ENCODE data around the gene GRK3.
"Not testable (repeated sequence)": the region's sequence is repeated elsewhere in the genome, so short reads cannot be mapped to it uniquely, and the experiment has no call there.

The GRK3 gene

DNA sequence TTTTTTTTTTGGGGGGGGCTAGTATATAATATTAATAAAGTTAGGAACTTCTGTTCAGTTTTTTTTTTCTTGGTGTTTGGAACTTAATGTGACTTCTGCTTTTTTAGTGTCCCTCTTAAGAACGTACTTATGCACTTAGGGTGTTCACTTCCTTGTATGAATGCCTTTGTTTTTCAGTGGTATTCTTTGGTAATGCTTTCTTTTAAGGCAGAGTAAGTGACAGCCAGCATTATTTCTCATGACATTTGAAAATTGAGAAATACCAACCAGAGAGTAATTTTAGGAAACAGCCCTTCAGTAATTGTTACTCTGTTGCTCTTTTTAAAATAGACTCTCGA is 2.4 kb downstream of the GRK3 start:
- 0 out of 22 replicates have a peak, but pooled peaks of 1 of the 11 experiments have one; percentile 12 for TF ChIP-seq Cebpa-rat (IDR thresholded peaks at IDR 0.05)
- peak overlapping the region; percentile 41 to 96 (median 83); a peak in 20 of 22 replicates for H3K27ac ChIP-seq
- peak overlapping the region; percentile 56 to 96 (median 91); a peak in 18 of 22 replicates for H3K9ac ChIP-seq
- peaks cover 0 to 35% (median 9%) of the 10 kb centered on the region in 11 experiments; a peak in 10 of 22 replicates for H4K20me1 ChIP-seq
- 0 out of 22 replicates have a peak, but pooled peaks cover 0 to 8% (median 0%) of the 10 kb centered on the region in 11 experiments for H3K36me3 ChIP-seq
- peak overlapping the region; percentile 84 to 100 (median 98); a peak in 17 of 20 replicates for H3K4me3 ChIP-seq
- peaks cover 71 to 80% (median 75%) of the 10 kb centered on the region in 10 experiments for H3K4me1 ChIP-seq
- H3K27me3 ChIP-seq = no peaks in the 10 kb centered on the region
- H3K4me2 ChIP-seq = peak overlapping the region; percentile 86 to 100 (median 96)
- H3K9me3 ChIP-seq (replicated peaks in 1 of 11) = peaks cover 0 to 4% (median 0%) of the 10 kb centered on the region in 11 experiments; a peak in 1 of 22 replicates

DNA sequence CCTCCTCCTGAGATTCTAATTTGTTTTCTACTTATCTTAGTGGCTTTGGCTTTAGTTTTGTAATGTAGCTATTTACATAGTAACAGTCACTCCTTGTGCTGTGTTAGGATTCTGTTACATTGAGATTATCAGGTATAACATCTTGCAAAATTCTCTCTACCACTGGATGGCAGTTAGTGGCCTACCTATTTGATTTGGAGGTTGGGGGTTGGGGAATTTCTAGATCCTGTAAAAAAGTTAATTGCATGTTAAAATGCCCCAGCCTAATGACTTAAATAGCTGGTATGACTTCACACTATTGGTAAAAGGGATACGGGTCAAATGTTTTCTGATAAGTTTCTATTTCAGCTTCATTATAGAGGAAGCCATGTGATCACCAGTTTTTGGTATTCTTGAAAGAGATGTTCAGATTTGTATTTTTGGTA is 2.8 kb downstream of the GRK3 start:
- H3K27me3 ChIP-seq = no peaks in the 10 kb centered on the region
- H3K4me1 ChIP-seq = peaks cover 67 to 76% (median 71%) of the 10 kb centered on the region in 10 experiments
- peak overlapping the region; percentile 86 to 100 (median 96) for H3K4me2 ChIP-seq
- H4K20me1 ChIP-seq = peaks cover 0 to 35% (median 9%) of the 10 kb centered on the region in 11 experiments; a peak in 11 of 22 replicates
- H3K9ac ChIP-seq = peak overlapping the region in 10 of 11 experiments; percentile 20 to 96 (median 91); a peak in 16 of 22 replicates
- peaks cover 0 to 4% (median 0%) of the 10 kb centered on the region in 11 experiments; a peak in 1 of 22 replicates for H3K9me3 ChIP-seq (replicated peaks in 1 of 11)
- peak overlapping the region in 8 of 10 experiments; percentile 29 to 100 (median 98); a peak in 14 of 20 replicates for H3K4me3 ChIP-seq
- TF ChIP-seq Cebpa-rat (IDR thresholded peaks at IDR 0.05) = no peak
- H3K27ac ChIP-seq = peak overlapping the region; percentile 28 to 96 (median 83); a peak in 20 of 22 replicates
- H3K36me3 ChIP-seq = 0 out of 22 replicates have a peak, but pooled peaks cover 0 to 8% (median 0%) of the 10 kb centered on the region in 11 experiments

DNA sequence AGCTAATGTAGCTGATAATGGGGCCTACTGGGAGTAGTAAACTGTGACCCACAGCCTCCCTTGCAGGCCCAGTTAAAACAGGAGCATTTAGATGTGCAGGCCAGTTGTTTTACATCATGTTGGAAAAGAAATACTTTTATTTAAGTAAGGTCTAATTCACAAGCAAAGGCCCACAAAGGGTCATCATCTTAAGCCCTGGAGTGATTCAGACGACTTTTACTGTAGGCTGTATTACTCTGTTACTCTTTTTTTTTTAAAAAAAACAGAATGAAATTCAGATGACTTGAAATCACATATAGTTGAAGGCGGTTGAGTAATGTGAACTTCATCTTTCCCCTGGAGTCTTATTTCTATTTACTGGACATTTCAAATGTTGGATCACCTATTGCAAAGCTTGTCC is 3.6 kb downstream of the GRK3 start:
- Histone ChIP-seq H3K4me1 (peaks cover 60 to 76% (median 68%) of the 10 kb centered on the region in 10 experiments), H3K4me3 (peak overlapping the region in 2 of 10 experiments; percentile 16 to 100; a peak in 2 of 20 replicates), H3K27ac (peak overlapping the region in 8 of 11 experiments; percentile 27 to 96 (median 85); a peak in 13 of 22 replicates), H4K20me1 (peaks cover 0 to 39% (median 16%) of the 10 kb centered on the region in 11 experiments; a peak in 12 of 22 replicates), H3K4me2 (peak overlapping the region; percentile 86 to 100 (median 96); a peak in 21 of 22 replicates), H3K9ac (peak overlapping the region in 6 of 11 experiments; percentile 90 to 96 (median 94); a peak in 6 of 22 replicates)
- H3K27me3 ChIP-seq; H3K9me3 ChIP-seq (replicated peaks in 1 of 11); H3K36me3 ChIP-seq: not testable (repeated sequence)

DNA sequence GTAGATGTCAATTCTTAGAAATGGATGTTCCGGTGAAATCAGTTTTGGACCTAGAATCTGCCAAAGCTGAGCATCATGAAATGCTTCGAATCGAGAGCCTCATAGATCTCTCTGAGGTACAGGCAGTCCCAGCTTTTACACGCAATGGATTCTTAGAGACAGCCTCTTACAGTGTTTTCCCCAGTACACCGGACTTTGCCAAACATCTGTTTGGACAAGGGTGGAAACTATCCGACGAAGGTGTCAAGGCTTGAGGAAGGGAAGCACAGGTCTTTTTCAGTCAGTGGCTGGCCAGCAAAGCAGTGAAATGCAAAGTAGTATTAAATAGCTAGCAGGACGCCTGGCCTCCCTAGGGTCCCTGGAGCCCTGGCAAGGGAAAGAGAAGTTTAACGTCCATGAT is 4.9 kb downstream of the GRK3 start:
- Histone ChIP-seq H3K9me3 (replicated peaks in 1 of 11) (peaks cover 0 to 4% (median 0%) of the 10 kb centered on the region in 11 experiments; a peak in 1 of 22 replicates), H3K27ac (no peak overlapping the region), H3K27me3 (no peaks in the 10 kb centered on the region), H3K4me1 (peaks cover 48 to 71% (median 59%) of the 10 kb centered on the region in 10 experiments), H3K36me3 (peaks cover 0 to 8% (median 0%) of the 10 kb centered on the region in 11 experiments; a peak in 2 of 22 replicates), H3K4me2 (peak overlapping the region; percentile 14 to 97 (median 47); a peak in 20 of 22 replicates), H4K20me1 (peaks cover 0 to 49% (median 29%) of the 10 kb centered on the region in 11 experiments; a peak in 13 of 22 replicates), H3K4me3 (no peak overlapping the region), H3K9ac (no peak overlapping the region)
- no peak for TF ChIP-seq Cebpa-rat (IDR thresholded peaks at IDR 0.05)

DNA sequence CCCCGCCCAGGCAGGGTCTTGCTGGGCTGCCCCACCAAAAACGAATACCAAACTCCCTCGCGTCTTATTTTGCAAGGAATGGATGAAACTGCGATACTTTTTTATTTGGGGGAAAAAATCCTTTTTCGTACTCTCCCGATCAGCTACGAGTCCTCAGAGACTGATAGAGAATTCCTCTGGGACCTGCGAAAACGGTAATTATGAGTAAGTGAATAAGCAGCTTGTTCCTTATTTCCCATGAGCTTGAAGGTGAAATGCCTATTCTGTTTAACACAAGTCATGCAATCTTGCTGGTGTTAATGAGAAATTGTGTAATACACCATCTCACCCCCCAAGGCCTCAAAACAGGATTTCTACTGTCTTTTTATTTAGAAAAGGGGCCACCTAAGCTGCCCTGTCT is 5.5 kb downstream of the GRK3 start:
- peaks cover 0 to 4% (median 0%) of the 10 kb centered on the region in 11 experiments; a peak in 1 of 22 replicates for H3K9me3 ChIP-seq (replicated peaks in 1 of 11)
- H4K20me1 ChIP-seq = peaks cover 0 to 56% (median 34%) of the 10 kb centered on the region in 11 experiments; a peak in 13 of 22 replicates
- H3K4me1 ChIP-seq = peaks cover 48 to 71% (median 59%) of the 10 kb centered on the region in 10 experiments
- peak overlapping the region; percentile 14 to 97 (median 47); a peak in 20 of 22 replicates for H3K4me2 ChIP-seq
- no peak for TF ChIP-seq Cebpa-rat (IDR thresholded peaks at IDR 0.05)
- H3K27me3 ChIP-seq = no peaks in the 10 kb centered on the region
- peak overlapping the region in 3 of 11 experiments; percentile 6 to 41 (median 25); a peak in 2 of 22 replicates for H3K27ac ChIP-seq
- H3K4me3 ChIP-seq = no peak overlapping the region
- no peak overlapping the region for H3K9ac ChIP-seq
- H3K36me3 ChIP-seq = peaks cover 0 to 8% (median 0%) of the 10 kb centered on the region in 11 experiments; a peak in 2 of 22 replicates

DNA sequence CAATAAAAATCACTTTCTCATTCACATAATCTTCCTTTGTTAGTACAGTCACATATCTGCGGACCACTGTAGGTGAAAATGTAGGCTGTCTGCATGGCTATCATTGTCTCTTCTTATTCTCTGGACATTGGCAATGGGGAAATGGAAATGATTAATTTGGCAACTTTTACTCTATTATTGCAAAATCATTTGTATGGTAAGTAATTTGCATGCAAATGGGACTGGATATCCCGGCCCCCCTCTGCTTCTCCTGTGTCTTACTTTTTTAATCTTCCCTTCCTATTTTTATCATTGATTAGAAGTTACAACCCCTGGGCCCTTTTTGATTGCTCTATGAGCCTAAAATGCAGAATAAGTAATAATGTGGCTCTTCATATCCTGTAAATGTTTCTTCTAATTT is 6.0 kb downstream of the GRK3 start:
- Histone ChIP-seq H3K36me3 (peaks cover 0 to 8% (median 0%) of the 10 kb centered on the region in 11 experiments; a peak in 2 of 22 replicates), H3K4me3 (no peak overlapping the region), H4K20me1 (peaks cover 0 to 61% (median 36%) of the 10 kb centered on the region in 11 experiments; a peak in 13 of 22 replicates), H3K4me2 (peak overlapping the region in 9 of 11 experiments; percentile 15 to 97 (median 52); a peak in 16 of 22 replicates), H3K9me3 (replicated peaks in 1 of 11) (peaks cover 0 to 4% (median 0%) of the 10 kb centered on the region in 11 experiments; a peak in 1 of 22 replicates), H3K9ac (no peak overlapping the region), H3K27me3 (no peaks in the 10 kb centered on the region), H3K4me1 (peaks cover 45 to 71% (median 57%) of the 10 kb centered on the region in 10 experiments), H3K27ac (peak overlapping the region in 2 of 11 experiments; percentile 6 to 25; a peak in 1 of 22 replicates)
- TF ChIP-seq Cebpa-rat (IDR thresholded peaks at IDR 0.05) = no peak

DNA sequence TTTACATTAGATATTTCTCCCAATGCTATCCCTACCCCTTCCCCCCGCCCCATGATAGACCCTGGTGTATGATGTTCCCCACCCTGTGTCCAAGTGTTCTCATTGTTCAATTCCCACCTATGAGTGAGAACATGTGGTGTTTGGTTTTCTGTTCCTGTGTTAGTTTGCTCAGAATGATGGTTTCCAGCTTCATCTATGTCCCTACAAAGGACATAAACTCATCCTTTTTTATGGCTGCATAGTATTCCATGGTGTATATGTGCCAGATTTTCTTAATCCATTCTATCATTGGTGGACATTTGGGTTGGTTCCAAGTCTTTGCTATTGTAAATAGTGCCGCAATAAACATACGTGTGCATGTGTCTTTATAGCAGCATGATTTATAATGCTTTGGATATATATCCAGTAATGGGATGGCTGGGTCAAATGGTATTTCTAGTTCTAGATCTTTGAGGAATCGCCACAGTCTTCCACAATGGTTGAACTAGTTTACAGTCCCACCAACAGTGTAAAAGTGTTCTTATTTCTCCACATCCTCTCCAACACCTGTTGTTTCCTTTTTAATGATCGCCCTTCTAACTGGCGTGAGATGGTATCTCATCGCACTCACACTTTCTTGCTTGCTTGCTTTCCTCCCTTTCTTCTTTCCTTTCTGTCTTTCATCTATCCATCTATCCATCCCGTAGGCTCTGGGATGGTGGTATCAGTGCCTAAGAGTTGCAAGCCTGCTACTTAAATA is 7.7 kb downstream of the GRK3 start:
- not testable (repeated sequence) for H3K9me3 ChIP-seq (replicated peaks in 1 of 11)

DNA sequence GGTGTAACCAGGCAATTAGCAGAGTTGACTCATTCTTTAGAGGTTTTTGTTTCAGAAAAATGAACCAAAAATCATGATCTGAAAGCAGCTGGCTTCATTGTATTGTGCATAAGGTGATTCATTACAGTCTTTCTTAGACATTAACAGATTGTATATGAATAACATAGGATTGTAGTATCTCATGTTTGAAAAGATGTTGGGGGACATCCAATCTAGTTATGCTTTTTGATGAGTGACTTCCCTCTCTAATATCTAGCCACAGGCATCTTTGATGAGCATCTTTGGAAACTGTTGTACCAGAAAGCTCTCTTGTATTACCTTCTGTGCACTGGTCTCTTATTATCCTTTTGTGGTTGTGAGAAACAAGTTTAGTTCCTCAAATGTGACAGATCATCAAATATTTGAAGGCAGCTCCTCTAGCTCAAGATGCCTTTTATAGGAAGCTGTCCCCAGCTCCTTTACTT is 8.3 kb downstream of the GRK3 start:
- peak overlapping the region in 4 of 11 experiments; percentile 0 to 48 (median 22); a peak in 6 of 22 replicates for H3K4me2 ChIP-seq
- H3K9ac ChIP-seq = no peak overlapping the region
- peaks cover 0 to 10% (median 7%) of the 10 kb centered on the region in 11 experiments; a peak in 8 of 22 replicates for H3K36me3 ChIP-seq
- H4K20me1 ChIP-seq = peaks cover 0 to 80% (median 36%) of the 10 kb centered on the region in 11 experiments; a peak in 13 of 22 replicates
- TF ChIP-seq Cebpa-rat (IDR thresholded peaks at IDR 0.05) = no peak
- H3K27me3 ChIP-seq = no peaks in the 10 kb centered on the region
- H3K27ac ChIP-seq = no peak overlapping the region
- peaks cover 0 to 8% (median 0%) of the 10 kb centered on the region in 11 experiments; a peak in 1 of 22 replicates for H3K9me3 ChIP-seq (replicated peaks in 1 of 11)
- no peak overlapping the region for H3K4me3 ChIP-seq
- H3K4me1 ChIP-seq = peaks cover 23 to 54% (median 37%) of the 10 kb centered on the region in 10 experiments

More for the DNA sequence above, 7.7 kb downstream of the GRK3 start:
- Histone ChIP-seq H3K4me2 (peak overlapping the region in 4 of 11 experiments; percentile 0 to 48 (median 22); a peak in 5 of 22 replicates), H4K20me1 (peaks cover 0 to 74% (median 36%) of the 10 kb centered on the region in 11 experiments; a peak in 13 of 22 replicates), H3K4me1 (peaks cover 29 to 60% (median 43%) of the 10 kb centered on the region in 10 experiments)
- not testable (repeated sequence) for H3K4me3 ChIP-seq, H3K36me3 ChIP-seq, H3K27me3 ChIP-seq, H3K27ac ChIP-seq, H3K9ac ChIP-seq

All from BLaER1 treated with 17β-estradiol and CSF1 and Interleukin-3, amounts not matched to agents 10 nM and 100 nM (cell line).